ENCODE measurements around the gene KLK14. TPM values are rescaled to one million over a fixed set of nuclear protein-coding genes. Genes with fewer than 3 reads are reported as not detected.

KLK14 gene
- total and polyA plus RNA-seq, 2 of the 8 experiments (the other 6 are each of a cell fraction or from before 2014, with no cell fraction given) = 0.09 to 1.2 TPM

GRCh38 chr19:51119611-51120010 lies 36.9 kb upstream of the KLK14 start (continued):
- TF ChIP-seq GTF2F1 (IDR thresholded peaks at IDR 0.05; ENCODE audit: borderline replicate concordance, low read depth, low read length) (no peak), POLR2A (IDR thresholded peaks at IDR 0.05; ENCODE audit: control extremely low read depth in 1 of 2, low read depth in 2 of 2, low read length in 2 of 2) (no peak)
